ENCODE data around the gene ALPK1.

The ALPK1 gene

GRCh38 chr4:112377171-112377570 is 80.0 kb downstream of the ALPK1 start:
- H3K4me3 ChIP-seq (ENCODE audit: control insufficient read depth, low read depth, low read length) = no peak overlapping the region
- TF ChIP-seq CTCF (conservative IDR thresholded peaks at IDR 0.05; ENCODE audit: control insufficient read depth, insufficient read depth, low read depth, low read length) = no peak
- DNase-seq (ENCODE audit: low read depth) = no peak

- no peak overlapping the region for H3K4me3 ChIP-seq (ENCODE audit: control insufficient read depth, low read depth, low read length)
- TF ChIP-seq CTCF (conservative IDR thresholded peaks at IDR 0.05; ENCODE audit: control insufficient read depth, insufficient read depth, low read depth, low read length) = no peak
- DNase-seq (ENCODE audit: low read depth) = no peak
These were observed 80.5 kb downstream of the ALPK1 start for GRCh38 chr4:112377594-112378242.

GRCh38 chr4:112378243-112378620 is 81.1 kb downstream of the ALPK1 start:
- no peak for DNase-seq (ENCODE audit: low read depth)
- H3K4me3 ChIP-seq (ENCODE audit: control insufficient read depth, low read depth, low read length) = no peak overlapping the region
- no peak for TF ChIP-seq CTCF (conservative IDR thresholded peaks at IDR 0.05; ENCODE audit: control insufficient read depth, insufficient read depth, low read depth, low read length)

- DNase-seq (ENCODE audit: low read depth) = no peak
- TF ChIP-seq CTCF (conservative IDR thresholded peaks at IDR 0.05; ENCODE audit: control insufficient read depth, insufficient read depth, low read depth, low read length) = no peak
- H3K4me3 ChIP-seq (ENCODE audit: control insufficient read depth, low read depth, low read length) = no peak overlapping the region
These were observed 81.7 kb downstream of the ALPK1 start for GRCh38 chr4:112378858-112379257.

GRCh38 chr4:112379306-112379705 is 82.1 kb downstream of the ALPK1 start:
- no peak overlapping the region for H3K4me3 ChIP-seq (ENCODE audit: control insufficient read depth, low read depth, low read length)
- no peak for TF ChIP-seq CTCF (conservative IDR thresholded peaks at IDR 0.05; ENCODE audit: control insufficient read depth, insufficient read depth, low read depth, low read length)
- no peak for DNase-seq (ENCODE audit: low read depth)

GRCh38 chr4:112381996-112382692 is 85.0 kb downstream of the ALPK1 start:
- H3K4me3 ChIP-seq (ENCODE audit: control insufficient read depth, low read depth, low read length) = no peak overlapping the region
- no peak for TF ChIP-seq CTCF (conservative IDR thresholded peaks at IDR 0.05; ENCODE audit: control insufficient read depth, insufficient read depth, low read depth, low read length)
- no peak for DNase-seq (ENCODE audit: low read depth)

Measured in fibroblast of mammary gland (primary cell).